ENCODE data around the gene GADD45GIP1.
"Not testable (repeated sequence)": the region's sequence is repeated elsewhere in the genome, so short reads cannot be mapped to it uniquely, and the experiment has no call there.

GADD45GIP1 gene

GRCh38 chr19:12965017-12965811 is 8.2 kb upstream of the GADD45GIP1 start:
- in situ Hi-C loops (cut with HindIII; ENCODE audit: low sequenced_read_pairs) = no loop called here

GRCh38 chr19:12959481-12959880 is 2.5 kb upstream of the GADD45GIP1 start:
- in situ Hi-C loops (cut with HindIII; ENCODE audit: low sequenced_read_pairs) = no loop called here

GRCh38 chr19:12957389-12957952 is 448 bp upstream of the GADD45GIP1 start:
- in situ Hi-C loops (cut with HindIII; ENCODE audit: low sequenced_read_pairs) = not testable (repeated sequence)

GRCh38 chr19:12955996-12956395 is 1.0 kb downstream of the GADD45GIP1 start:
- in situ Hi-C loops (cut with HindIII; ENCODE audit: low sequenced_read_pairs) = no loop called here

DNA sequence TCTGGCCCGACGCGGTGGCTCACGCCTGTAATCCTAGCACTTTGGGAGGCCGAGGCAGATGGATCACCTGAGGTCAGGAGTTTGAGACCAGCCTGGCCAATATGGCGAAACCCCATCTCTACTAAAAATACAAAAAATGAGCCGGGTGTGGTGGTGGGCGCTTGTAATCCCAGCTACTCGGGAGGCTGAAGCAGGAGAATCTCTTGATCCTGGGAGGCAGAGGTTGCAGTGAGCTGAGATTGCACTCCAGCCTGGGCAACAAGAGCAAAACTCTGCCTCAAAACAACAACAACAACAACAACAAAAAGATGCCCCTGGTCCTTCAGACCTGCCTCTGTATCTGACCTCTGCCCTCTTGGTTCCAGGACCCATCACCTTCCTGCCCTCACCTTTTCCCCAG is 1.4 kb downstream of the GADD45GIP1 start:
- in situ Hi-C loops (cut with HindIII; ENCODE audit: low sequenced_read_pairs) = not testable (repeated sequence)

DNA sequence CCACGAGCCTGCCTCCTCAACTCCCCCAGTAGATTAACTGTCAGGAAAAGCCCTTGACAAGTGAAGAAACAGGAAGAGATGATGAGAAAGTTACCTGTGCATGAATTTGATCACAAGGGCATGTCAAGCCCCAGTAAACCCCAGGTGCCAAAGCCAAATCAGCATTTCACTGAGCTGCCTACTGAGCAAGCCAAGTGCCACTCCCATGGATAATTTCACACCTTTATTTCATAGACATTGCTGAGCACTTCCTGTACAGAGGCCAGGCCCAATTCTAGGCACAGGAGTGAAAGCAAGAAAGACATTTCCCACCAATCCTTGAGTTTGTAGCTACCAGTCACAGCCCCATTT is 2.4 kb downstream of the GADD45GIP1 start:
- in situ Hi-C loops (cut with HindIII; ENCODE audit: low sequenced_read_pairs) = no loop called here

GRCh38 chr19:12953799-12954611 is 3.0 kb downstream of the GADD45GIP1 start:
- in situ Hi-C loops (cut with HindIII; ENCODE audit: low sequenced_read_pairs) = no loop called here

DNA sequence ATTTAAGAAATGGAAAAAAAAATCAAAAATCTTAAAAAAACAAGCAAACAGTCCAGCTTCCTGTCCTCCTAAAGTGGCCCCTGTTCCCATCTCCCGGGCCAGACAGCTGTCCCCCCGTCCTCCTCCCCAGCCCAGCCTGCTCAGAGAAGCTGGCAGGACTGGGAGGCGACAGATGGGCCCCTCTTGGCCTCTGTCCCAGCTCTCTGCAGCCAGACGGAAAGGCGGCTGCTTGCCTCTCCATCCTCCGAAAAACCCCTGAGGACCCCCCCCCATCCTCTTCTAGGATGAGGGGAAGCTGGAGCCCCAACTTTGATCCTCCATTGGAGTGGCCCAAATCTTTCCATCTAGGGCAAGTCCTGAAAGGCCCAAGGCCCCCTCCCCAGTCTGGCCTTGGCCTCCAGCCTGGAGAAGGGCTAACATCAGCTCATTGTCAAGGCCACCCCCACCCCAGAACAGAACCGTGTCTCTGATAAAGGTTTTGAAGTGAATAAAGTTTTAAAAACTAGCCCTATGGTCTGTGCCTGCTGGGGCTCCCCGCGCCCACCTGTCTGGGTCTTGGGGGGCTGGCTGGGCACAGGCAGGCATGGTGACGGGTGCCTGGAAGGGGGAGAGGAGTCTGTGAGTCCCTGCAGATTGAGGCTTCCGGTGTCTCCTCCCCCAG is 3.8 kb downstream of the GADD45GIP1 start:
- in situ Hi-C loops (cut with HindIII; ENCODE audit: low sequenced_read_pairs) = no loop called here

DNA sequence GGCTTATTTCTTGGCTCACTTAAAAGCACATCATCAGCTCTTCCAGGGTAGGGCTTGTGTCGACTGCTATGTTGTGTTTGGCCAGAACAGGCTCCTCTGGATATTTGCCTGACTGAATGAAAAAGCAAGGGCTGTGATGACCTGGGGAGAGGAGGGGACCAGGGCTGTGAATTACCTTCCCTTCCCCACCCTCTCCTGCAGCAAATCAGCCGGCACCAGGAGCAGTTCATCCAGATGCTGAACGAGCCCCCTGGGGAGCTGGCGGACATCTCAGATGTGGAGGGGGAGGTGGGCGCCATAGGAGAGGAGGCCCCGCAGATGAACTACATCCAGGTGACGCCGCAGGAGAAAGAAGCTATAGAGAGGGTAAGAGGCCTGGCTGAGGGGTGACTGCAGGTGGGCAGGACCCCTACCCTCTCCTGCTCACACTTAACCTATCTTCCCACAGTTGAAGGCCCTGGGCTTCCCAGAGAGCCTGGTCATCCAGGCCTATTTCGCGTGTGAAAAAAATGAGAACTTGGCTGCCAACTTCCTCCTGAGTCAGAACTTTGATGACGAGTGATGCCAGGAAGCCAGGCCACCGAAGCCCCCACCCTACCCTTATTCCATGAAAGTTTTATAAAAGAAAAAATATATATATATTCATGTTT is 4.4 kb downstream of the GADD45GIP1 start:
- in situ Hi-C loops (cut with HindIII; ENCODE audit: low sequenced_read_pairs) = no loop called here

DNA sequence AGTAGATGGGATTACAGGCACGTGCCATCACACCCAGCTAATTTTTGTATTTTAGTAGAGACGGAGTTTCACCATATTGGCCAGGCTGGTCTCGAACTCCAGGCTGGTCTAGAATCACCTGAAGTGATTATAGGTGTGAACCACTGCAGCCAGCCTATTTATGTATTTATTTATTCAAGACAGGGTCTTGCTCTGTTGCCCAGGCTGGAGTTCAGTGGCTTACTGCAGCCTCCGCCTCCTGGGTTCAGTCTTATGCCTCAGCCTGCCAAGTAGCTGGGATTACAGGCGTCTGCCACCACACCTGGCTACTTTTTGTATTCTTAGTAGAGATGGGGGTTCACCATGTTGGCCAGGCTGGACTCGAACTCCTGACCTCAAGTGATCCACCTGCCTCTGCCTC is 5.0 kb downstream of the GADD45GIP1 start:
- in situ Hi-C loops (cut with HindIII; ENCODE audit: low sequenced_read_pairs) = not testable (repeated sequence)

GRCh38 chr19:12949363-12950283 is 7.4 kb downstream of the GADD45GIP1 start:
- in situ Hi-C loops (cut with HindIII; ENCODE audit: low sequenced_read_pairs) = no loop called here

GRCh38 chr19:12948612-12949362 is 8.2 kb downstream of the GADD45GIP1 start:
- in situ Hi-C loops (cut with HindIII; ENCODE audit: low sequenced_read_pairs) = no loop called here

DNA sequence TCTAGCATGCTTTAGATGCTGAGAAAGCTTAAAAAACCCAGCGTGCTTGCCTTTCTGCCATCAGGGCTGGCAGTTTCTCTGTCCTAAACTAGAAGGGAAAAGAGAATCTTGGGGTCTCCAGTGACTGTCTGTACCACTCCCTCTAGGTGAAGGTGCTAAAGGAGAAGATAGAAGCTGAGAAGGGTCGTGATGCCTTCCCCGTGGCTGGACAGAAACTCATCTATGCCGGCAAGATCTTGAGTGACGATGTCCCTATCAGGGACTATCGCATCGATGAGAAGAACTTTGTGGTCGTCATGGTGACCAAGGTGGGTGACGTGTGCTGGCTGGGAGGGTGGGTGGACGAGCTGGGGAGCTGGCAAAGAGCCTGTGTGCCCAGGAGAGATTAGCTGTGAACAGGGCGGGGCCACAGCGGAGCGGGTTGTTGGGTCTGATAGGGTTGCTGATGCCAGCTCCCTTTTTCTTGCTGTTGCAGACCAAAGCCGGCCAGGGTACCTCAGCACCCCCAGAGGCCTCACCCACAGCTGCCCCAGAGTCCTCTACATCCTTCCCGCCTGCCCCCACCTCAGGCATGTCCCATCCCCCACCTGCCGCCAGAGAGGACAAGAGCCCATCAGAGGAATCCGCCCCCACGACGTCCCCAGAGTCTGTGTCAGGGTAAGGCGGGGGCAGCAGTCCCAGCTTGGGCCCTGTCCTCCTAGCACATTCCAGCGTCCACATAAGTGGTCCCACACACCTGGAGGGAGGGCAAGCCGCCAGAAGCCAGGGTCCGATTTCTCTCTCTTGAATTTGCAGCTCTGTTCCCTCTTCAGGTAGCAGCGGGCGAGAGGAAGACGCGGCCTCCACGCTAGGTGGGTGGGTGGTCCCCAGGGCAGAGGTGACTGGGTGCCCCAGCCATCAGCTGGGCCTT is 9.1 kb downstream of the GADD45GIP1 start:
- in situ Hi-C loops (cut with HindIII; ENCODE audit: low sequenced_read_pairs) = no loop called here

DNA sequence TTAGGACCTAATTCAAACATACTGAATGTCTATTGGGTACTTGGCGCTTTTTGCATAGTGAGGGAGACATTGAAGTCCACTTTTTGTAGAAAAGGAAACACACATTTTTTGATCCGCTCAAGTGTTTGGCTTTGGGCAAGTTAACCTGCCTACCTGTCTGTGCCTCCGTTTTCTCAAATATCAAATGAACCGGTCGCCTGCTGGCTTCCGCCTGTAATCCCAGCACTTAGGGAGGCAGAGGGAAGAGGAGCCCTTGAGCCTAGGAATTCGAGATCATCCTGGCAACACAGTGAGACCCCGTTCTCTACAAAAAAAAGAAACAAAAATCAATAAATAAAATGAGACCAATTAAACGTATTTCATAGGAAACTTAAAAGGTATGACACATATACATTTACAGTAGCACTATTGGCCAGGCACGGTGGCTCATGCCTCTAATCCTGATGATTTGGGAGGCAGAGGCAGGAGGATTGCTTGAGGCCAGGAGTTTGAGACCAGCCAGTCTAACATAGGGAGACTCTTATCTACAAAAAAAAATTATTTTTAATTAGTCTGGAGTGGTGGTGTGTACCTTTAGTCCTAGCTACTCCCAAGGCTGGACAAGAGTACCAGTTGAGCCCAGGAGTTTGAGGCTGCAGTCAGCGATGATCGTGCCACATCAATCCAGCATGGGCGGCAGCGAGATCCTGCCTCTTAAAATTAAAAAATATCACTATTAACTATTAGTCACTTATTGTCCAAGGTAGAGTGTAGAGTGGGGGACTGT is 10.1 kb downstream of the GADD45GIP1 start:
- in situ Hi-C loops (cut with HindIII; ENCODE audit: low sequenced_read_pairs) = no loop called here

DNA sequence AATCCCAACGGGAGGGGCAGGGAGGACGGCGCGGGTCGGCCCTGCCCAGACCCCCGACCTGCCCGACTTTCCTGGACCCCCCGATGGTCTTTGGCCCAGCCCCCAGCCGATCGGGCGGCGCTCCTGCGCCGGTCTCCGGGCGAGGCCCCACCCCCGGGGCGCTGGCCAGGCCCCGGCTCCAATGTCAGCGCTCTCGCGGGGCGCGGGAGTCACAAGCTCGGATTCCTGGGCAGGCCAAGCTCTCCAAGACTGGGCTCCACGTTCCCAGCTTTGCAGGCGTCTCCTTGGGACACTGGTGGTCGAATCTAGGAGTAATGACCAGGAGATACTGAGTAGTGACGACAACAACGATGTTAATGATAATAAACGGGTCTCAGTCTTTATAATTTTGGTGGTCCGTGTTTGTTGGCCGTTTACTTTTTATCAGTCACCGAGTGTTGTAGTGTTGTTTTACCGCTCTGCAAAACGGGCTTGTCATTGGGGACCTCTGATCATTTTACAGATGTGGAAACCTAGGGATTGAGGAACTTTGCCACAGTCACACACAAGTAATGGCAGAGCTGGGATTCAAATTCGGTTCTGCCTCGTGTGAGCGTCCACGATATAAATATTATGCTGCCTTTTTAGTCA is 10.8 kb downstream of the GADD45GIP1 start:
- in situ Hi-C loops (cut with HindIII; ENCODE audit: low sequenced_read_pairs) = no loop called here

GRCh38 chr19:12945479-12946091 is 11.4 kb downstream of the GADD45GIP1 start, which contains the start of gene RAD23A:
Gene RAD23A, plus strand, starts transcription at chr19:12945862. Its CDS starts 87 bp downstream, at chr19:12945949.
- in situ Hi-C loops (cut with HindIII; ENCODE audit: low sequenced_read_pairs) = no loop called here

Measured in endothelial cell of hepatic sinusoid (primary cell).